SK-N-SH (cell line): ENCODE results near the gene ELOVL2. TPM values are rescaled to one million over a fixed set of nuclear protein-coding genes. Genes with fewer than 3 reads are reported as not detected.
"Not testable (repeated sequence)": the region's sequence is repeated elsewhere in the genome, so short reads cannot be mapped to it uniquely, and the experiment has no call there.

Source experiments
- CTCF ChIA-PET: fragments of 300-600, 350-600 bp; formaldehyde crosslinking; extraction: SDS; loops from one replicate; lab custom pipeline; 2021; lab: Yijun Ruan, JAX
- POLR2A ChIA-PET: fragments of 350-600 bp; sonication (Branson Sonifier 250); formaldehyde crosslinking; extraction: SDS; loops from one replicate; lab custom pipeline; 2020; ENCODE audit warnings: antibody characterized with exemption, inconsistent platforms; lab: Yijun Ruan, JAX
- DNase-seq: peaks from one replicate; pipeline ENCODE4 v3.0.0; 2012
- H2AFZ ChIP-seq: fragments of 200-600 bp; sonication (generic); 2 replicates; pipeline ENCODE4 v1.8.1; 2016; ENCODE audit warnings: antibody characterized with exemption, mild to moderate bottlenecking, low read depth
- H3F3A ChIP-seq: fragments of 200-600 bp; sonication (generic); replicated peaks from 2 replicates; pipeline ENCODE3; 2016; ENCODE audit warnings: antibody characterized with exemption, mild to moderate bottlenecking; ENCODE audit not compliant: insufficient read depth
- H3K27ac ChIP-seq, 2 experiments: fragments of 200-500 bp in 1 of 2; fragments of 200-600 bp in 1 of 2; sonication (Bioruptor generic) in 1 of 2; sonication (generic), shearing (Covaris generic) in 1 of 2; 2 replicates each; pipeline versions ENCODE4 v1.5.1 to v1.6.1; 2014 to 2016; ENCODE audit warnings: low read depth in 2 of 2, inconsistent platforms in 1 of 2, low read length in 1 of 2, mild to moderate bottlenecking in 1 of 2, mixed read lengths in 1 of 2
- H3K27me3 ChIP-seq: fragments of 200-600 bp; sonication (generic), shearing (Covaris generic); 2 replicates; pipeline ENCODE4 v1.6.1; 2016; ENCODE audit warnings: mixed run types; ENCODE audit not compliant: insufficient read depth
- H3K36me3 ChIP-seq, 2 experiments: fragments of 200-500 bp in 1 of 2; fragments of 200-600 bp in 1 of 2; sonication (Bioruptor generic) in 1 of 2; sonication (generic) in 1 of 2; replicated peaks in 1 of 2; 2 replicates each; pipeline versions ENCODE3 to v1.5.1; 2014 to 2016; ENCODE audit warnings: low read length in 1 of 2, mild to moderate bottlenecking in 1 of 2; ENCODE audit not compliant: insufficient read depth in 2 of 2, control insufficient read depth in 1 of 2
- H3K4me1 ChIP-seq, 2 experiments: fragments of 200-500 bp in 1 of 2; fragments of 200-600 bp in 1 of 2; sonication (Bioruptor generic) in 1 of 2; sonication (generic), shearing (Covaris generic) in 1 of 2; 2 replicates each; pipeline versions ENCODE4 v1.5.1 to v1.6.1; 2014 to 2016; ENCODE audit warnings: low read depth in 1 of 2, low read length in 1 of 2, mixed run types in 1 of 2; ENCODE audit not compliant: insufficient read depth in 2 of 2, control insufficient read depth in 1 of 2
- H3K4me2 ChIP-seq: fragments of 200-600 bp; sonication (generic), shearing (Covaris generic); 2 replicates; pipeline ENCODE4 v1.6.1; 2017; ENCODE audit warnings: mixed run types
- H3K4me3 ChIP-seq, 2 experiments: fragments of 200-500 bp in 1 of 2; fragments of 200-600 bp in 1 of 2; sonication (Bioruptor generic) in 1 of 2; sonication (generic), shearing (Covaris generic) in 1 of 2; 2 replicates each; pipeline versions ENCODE4 v1.5.1 to v1.8.1; 2014 to 2016; ENCODE audit warnings: low read depth in 2 of 2, inconsistent platforms in 1 of 2, low read length in 1 of 2, mild to moderate bottlenecking in 1 of 2, mixed read lengths in 1 of 2, moderate library complexity in 1 of 2
- H3K79me2 ChIP-seq: fragments of 200-600 bp; sonication (generic); 2 replicates; pipeline ENCODE4 v1.8.1; 2017; ENCODE audit warnings: mild to moderate bottlenecking; ENCODE audit not compliant: insufficient read depth
- H3K9ac ChIP-seq: fragments of 200-600 bp; sonication (generic); 2 replicates; pipeline ENCODE4 v1.6.1; 2017; ENCODE audit warnings: mixed run types
- H3K9me2 ChIP-seq: fragments of 200-600 bp; sonication (generic); 2 replicates; pipeline ENCODE4 v1.6.1; 2017; ENCODE audit warnings: mixed run types
- H3K9me3 ChIP-seq: fragments of 200-600 bp; sonication (generic); 2 replicates; pipeline ENCODE4 v1.6.1; 2017; ENCODE audit warnings: mixed run types, mild to moderate bottlenecking, moderate library complexity
- H4K20me1 ChIP-seq: fragments of 200-600 bp; sonication (generic); 2 replicates; pipeline ENCODE4 v1.6.1; 2017; ENCODE audit warnings: mild to moderate bottlenecking, mixed run types; ENCODE audit not compliant: insufficient read depth
- CHD2 ChIP-seq: fragments of 150-350 bp; IDR thresholded peaks from 2 replicates; pipeline ENCODE4 v1.6.1; 2018; ENCODE audit warnings: low read length; ENCODE audit not compliant: partially characterized antibody
- FOSL2 ChIP-seq: IDR thresholded peaks from 2 replicates; pipeline ENCODE4 v1.4.0; 2012; ENCODE audit warnings: low read depth, mild to moderate bottlenecking, moderate library complexity, borderline replicate concordance
- GABPA ChIP-seq: IDR thresholded peaks from 2 replicates; pipeline ENCODE4 v1.4.0; 2012; ENCODE audit warnings: low read depth, mild to moderate bottlenecking
- MEF2A ChIP-seq: IDR thresholded peaks from 2 replicates; pipeline ENCODE4 v1.4.0; 2012; ENCODE audit warnings: low read depth, borderline replicate concordance
- NRF1 ChIP-seq: IDR thresholded peaks from 2 replicates; pipeline ENCODE4 v1.6.1; 2012; ENCODE audit warnings: low read depth, mild to moderate bottlenecking, low read length
- SIN3A ChIP-seq: IDR thresholded peaks from 2 replicates; pipeline ENCODE4 v1.6.1; 2012; ENCODE audit warnings: low read depth, mild to moderate bottlenecking, low read length, moderate library complexity, borderline replicate concordance
- TEAD4 ChIP-seq: IDR thresholded peaks from 2 replicates; pipeline ENCODE4 v1.4.0; 2012; ENCODE audit warnings: mild to moderate bottlenecking, borderline replicate concordance; ENCODE audit not compliant: insufficient read depth
- WGBS: methylation state at CpG from one replicate; pipeline ENCODE4 v1.1.6; 2017; ENCODE audit warnings: low lambda C conversion rate; 5-methylcytosine and 5-hydroxymethylcytosine counted together
- polyA plus RNA-seq, 3 experiments: library from polyadenylated mRNA; depleted of rRNA; stranded (reverse); fragments of >200 nt; gene quantifications; 2 replicates each; pipeline ENCODE4 v1.2.3, GENCODE V29; 2012
- TF ChIP-seq, protein P1 (sequence below): IDR thresholded peaks from 2 replicates; pipeline ENCODE4 v1.4.0; 2012; ENCODE audit warnings: low read depth, borderline replicate concordance
- TF ChIP-seq, protein P2 (sequence below): IDR thresholded peaks from 2 replicates; pipeline ENCODE4; 2012
- TF ChIP-seq, protein P3 (sequence below): fragments of 200-600 bp; sonication (generic); IDR thresholded peaks from 2 replicates; pipeline ENCODE4 v1.6.1; 2017; ENCODE audit warnings: antibody characterized with exemption, mild to moderate bottlenecking, moderate library complexity

Gene ELOVL2
- polyA plus RNA-seq, 1 of the 3 experiments (the other 2 are of a cell fraction), result 0.39 TPM

DNA sequence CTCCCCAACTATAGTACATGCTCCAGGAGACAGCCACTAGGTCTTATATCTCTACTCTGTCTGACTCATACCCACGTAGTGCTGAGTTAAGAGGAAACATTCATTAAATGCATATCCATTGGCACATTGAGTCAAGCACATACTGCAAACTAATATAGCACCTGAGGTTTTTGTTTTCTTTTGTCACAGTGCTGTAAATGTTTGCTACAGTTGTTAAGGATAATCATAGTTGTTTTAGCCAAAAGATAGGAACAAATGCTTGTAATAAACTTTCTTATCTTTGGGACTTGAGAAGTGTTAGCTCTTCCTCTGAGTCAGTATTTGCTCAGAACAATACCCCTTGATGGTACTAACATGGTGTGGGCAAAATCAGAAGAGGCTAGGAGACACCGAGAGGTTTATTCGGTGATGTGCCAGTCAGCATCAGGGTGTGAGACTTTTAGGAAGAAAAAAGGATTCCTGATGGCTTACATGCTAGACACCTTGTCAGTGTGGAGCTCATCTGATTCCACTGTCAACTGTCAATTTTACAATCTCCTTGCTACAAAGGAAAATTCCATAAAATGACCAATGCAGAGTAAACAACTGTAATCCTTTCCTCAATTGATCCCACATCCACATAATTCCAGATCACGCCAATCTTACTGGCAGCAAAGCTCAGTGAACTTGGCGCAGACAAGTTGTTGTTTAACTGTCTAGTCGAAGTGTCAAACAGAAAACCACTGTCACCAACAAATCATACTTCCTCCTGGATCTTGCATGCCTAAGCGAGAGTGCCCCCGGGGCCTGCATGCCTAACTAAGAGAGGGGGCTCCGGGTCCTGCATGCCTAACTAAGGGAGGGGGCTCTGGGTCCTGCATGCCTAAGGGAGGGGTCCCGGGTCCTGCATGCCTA is 36.1 kb downstream of the ELOVL2 start:
- Histone ChIP-seq H3F3A (peaks cover 3% of the 10 kb centered on the region), H2AFZ (no peak overlapping the region), H3K27me3 (no peaks in the 10 kb centered on the region), H3K9me3 (no peaks in the 10 kb centered on the region), H3K4me3 (no peak overlapping the region), H3K36me3 (no peaks in the 10 kb centered on the region), H3K27ac (0 out of 4 replicates have a peak overlapping the region, but pooled peaks of 1 of the 2 experiments have one; percentile 5), H3K9ac (no peak overlapping the region), H3K79me2 (no peaks in the 10 kb centered on the region), H3K4me1 (peaks cover 6 to 11% of the 10 kb centered on the region in 2 experiments; a peak in 3 of 4 replicates), H3K9me2 (no peaks in the 10 kb centered on the region), H3K4me2 (no peak overlapping the region), H4K20me1 (no peaks in the 10 kb centered on the region)
- TF ChIP-seq NRF1, result no peak
- peak; percentile 36; the same call in 1 of the 2 replicates for TF ChIP-seq FOSL2
- DNase-seq, result no peak
- 71% methylated on average over 10 of the region's 10 CpGs for WGBS
- ChIA-PET POLR2A (no interaction called here), CTCF (interaction anchor here (1.0 kb wide), 2 partner anchors 36 to 59 kb away, joined by 3 read pairs; partner anchors contain the start of gene ELOVL2)

DNA sequence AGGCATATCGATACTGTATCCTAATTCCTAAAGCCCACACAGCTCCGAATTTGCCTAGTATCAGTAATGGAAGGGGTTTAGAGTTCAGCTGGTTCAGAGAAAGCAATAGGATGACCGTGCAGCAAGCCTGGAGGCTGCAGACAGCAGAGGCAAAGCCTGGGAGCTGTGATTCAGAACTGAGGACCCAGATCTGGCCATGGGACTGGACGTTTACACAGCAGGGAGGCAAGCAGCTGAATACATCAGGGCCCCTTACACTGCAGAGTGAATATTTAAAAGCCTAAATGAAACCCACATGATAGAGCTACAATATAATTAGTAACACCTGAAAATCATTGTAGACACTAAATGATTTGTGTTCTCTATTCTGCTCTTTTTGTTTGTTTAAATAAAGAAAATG is 38.0 kb downstream of the ELOVL2 start:
- H3F3A ChIP-seq, result peaks cover 3% of the 10 kb centered on the region
- peaks cover 4 to 11% of the 10 kb centered on the region in 2 experiments; a peak in 2 of 4 replicates for H3K4me1 ChIP-seq
- H3K27ac ChIP-seq, result no peak overlapping the region
- DNase-seq, result no peak
- no peaks in the 10 kb centered on the region for H3K36me3 ChIP-seq
- H3K9me3 ChIP-seq, result no peaks in the 10 kb centered on the region
- H3K79me2 ChIP-seq, result no peaks in the 10 kb centered on the region
- WGBS, result 51% methylated on average over 4 of the region's 4 CpGs
- no peaks in the 10 kb centered on the region for H3K27me3 ChIP-seq
- no peak for TF ChIP-seq FOSL2
- no peak for TF ChIP-seq CHD2
- TF ChIP-seq GABPA, result no peak
- TF ChIP-seq, protein P1, sequence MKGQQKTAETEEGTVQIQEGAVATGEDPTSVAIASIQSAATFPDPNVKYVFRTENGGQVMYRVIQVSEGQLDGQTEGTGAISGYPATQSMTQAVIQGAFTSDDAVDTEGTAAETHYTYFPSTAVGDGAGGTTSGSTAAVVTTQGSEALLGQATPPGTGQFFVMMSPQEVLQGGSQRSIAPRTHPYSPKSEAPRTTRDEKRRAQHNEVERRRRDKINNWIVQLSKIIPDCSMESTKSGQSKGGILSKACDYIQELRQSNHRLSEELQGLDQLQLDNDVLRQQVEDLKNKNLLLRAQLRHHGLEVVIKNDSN, result no peak
- TF ChIP-seq, protein P2, sequence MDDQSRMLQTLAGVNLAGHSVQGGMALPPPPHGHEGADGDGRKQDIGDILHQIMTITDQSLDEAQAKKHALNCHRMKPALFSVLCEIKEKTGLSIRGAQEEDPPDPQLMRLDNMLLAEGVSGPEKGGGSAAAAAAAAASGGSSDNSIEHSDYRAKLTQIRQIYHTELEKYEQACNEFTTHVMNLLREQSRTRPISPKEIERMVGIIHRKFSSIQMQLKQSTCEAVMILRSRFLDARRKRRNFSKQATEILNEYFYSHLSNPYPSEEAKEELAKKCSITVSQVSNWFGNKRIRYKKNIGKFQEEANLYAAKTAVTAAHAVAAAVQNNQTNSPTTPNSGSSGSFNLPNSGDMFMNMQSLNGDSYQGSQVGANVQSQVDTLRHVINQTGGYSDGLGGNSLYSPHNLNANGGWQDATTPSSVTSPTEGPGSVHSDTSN, result no peak
- TF ChIP-seq TEAD4, result no peak
- TF ChIP-seq, protein P3, sequence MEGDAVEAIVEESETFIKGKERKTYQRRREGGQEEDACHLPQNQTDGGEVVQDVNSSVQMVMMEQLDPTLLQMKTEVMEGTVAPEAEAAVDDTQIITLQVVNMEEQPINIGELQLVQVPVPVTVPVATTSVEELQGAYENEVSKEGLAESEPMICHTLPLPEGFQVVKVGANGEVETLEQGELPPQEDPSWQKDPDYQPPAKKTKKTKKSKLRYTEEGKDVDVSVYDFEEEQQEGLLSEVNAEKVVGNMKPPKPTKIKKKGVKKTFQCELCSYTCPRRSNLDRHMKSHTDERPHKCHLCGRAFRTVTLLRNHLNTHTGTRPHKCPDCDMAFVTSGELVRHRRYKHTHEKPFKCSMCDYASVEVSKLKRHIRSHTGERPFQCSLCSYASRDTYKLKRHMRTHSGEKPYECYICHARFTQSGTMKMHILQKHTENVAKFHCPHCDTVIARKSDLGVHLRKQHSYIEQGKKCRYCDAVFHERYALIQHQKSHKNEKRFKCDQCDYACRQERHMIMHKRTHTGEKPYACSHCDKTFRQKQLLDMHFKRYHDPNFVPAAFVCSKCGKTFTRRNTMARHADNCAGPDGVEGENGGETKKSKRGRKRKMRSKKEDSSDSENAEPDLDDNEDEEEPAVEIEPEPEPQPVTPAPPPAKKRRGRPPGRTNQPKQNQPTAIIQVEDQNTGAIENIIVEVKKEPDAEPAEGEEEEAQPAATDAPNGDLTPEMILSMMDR, result no peak
- TF ChIP-seq SIN3A, result no peak
- TF ChIP-seq MEF2A, result no peak
- H3K4me2 ChIP-seq, result no peak overlapping the region
- no peaks in the 10 kb centered on the region for H4K20me1 ChIP-seq
- no peak overlapping the region for H3K4me3 ChIP-seq
- H3K9me2 ChIP-seq, result no peaks in the 10 kb centered on the region
- H2AFZ ChIP-seq, result no peak overlapping the region
- no peak overlapping the region for H3K9ac ChIP-seq
- ChIA-PET POLR2A (interaction anchor here (0.6 kb wide), 1 partner anchor 47 kb away, joined by 3 read pairs; no protein-coding TSS in a partner anchor), CTCF (interaction anchor here (0.6 to 1.7 kb wide), 5 partner anchors 15 to 87 kb away, joined by 3 to 8 read pairs (median 5); partner anchors contain the start of genes ELOVL2 and SMIM13)

DNA sequence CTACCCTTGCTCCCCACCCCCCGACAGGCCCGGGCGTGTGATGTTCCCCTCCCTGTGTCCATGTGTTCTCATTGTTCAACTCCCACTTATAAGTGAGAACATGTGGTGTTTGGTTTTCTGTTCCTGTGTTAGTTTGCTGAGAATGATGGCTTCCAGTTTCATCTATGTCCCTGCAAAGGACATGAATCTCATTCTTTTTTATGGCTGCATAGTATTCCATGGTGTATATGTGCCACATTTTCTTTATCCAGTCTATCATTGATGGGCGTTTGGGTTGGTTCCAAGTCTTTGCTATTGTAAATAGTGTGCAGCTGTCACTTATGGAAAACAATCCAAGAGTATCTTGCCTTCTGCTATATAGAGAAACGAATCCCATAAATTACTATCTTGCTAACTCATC is 40.8 kb downstream of the ELOVL2 start:
- H3K4me2 ChIP-seq, H3K79me2 ChIP-seq, H3K27ac ChIP-seq, H3K9ac ChIP-seq, POLR2A ChIA-PET, H3K27me3 ChIP-seq, H3K4me3 ChIP-seq, H3K4me1 ChIP-seq, H3K9me2 ChIP-seq, CTCF ChIA-PET, H3F3A ChIP-seq, H4K20me1 ChIP-seq, H3K9me3 ChIP-seq, H3K36me3 ChIP-seq, H2AFZ ChIP-seq, DNase-seq: not testable (repeated sequence)
- WGBS, result 87% methylated on average over 5 of the region's 5 CpGs
